Measurements from ENCODE around the gene RTF1.
"Not testable (repeated sequence)": the region's sequence is repeated elsewhere in the genome, so short reads cannot be mapped to it uniquely, and the experiment has no call there.

The RTF1 gene

DNA sequence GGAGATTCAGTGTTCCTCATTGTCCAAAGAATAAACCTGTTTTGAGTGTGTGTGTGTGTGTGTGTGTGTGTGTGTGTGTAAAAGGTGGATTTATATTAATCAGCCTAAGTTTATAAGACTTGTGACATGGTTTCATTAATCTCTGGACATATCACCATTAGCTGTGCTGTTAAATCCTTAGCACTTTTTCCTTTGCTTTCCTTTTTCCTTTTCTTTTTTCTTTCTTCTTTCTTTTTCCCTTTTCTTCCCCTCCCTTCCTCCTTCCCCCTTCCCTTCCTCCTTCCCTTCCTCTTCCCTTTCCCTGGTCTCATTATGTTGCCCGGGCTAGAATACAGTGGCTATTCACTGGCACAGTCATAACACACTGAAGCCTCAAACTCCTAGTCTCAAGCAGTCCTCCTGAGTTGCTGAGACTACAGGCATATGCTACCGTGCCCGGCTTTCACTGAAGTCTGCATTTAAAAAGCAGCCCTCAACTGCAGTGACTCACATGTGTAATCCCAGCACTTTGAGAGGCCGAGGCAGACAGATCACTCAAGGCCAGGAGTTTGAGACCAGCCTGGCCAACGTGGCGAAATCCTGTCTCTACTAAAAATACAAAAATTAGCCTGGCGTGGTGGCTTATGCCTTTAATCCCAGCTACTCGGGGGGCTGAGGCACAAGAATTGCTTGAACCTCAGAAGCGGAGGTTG lies 48.1 kb downstream of the RTF1 start:
- no peak overlapping the region for H3K4me3 ChIP-seq (ENCODE audit: low read depth, low read length)
- no peak for DNase-seq (ENCODE audit: low read depth)
- in situ Hi-C loops (cut with HindIII; ENCODE audit: low sequenced_read_pairs), result no loop called here
- TF ChIP-seq, protein P1, sequence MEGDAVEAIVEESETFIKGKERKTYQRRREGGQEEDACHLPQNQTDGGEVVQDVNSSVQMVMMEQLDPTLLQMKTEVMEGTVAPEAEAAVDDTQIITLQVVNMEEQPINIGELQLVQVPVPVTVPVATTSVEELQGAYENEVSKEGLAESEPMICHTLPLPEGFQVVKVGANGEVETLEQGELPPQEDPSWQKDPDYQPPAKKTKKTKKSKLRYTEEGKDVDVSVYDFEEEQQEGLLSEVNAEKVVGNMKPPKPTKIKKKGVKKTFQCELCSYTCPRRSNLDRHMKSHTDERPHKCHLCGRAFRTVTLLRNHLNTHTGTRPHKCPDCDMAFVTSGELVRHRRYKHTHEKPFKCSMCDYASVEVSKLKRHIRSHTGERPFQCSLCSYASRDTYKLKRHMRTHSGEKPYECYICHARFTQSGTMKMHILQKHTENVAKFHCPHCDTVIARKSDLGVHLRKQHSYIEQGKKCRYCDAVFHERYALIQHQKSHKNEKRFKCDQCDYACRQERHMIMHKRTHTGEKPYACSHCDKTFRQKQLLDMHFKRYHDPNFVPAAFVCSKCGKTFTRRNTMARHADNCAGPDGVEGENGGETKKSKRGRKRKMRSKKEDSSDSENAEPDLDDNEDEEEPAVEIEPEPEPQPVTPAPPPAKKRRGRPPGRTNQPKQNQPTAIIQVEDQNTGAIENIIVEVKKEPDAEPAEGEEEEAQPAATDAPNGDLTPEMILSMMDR (IDR thresholded peaks at IDR 0.05; ENCODE audit: low read depth, low read length, missing control alignments), result no peak

DNA sequence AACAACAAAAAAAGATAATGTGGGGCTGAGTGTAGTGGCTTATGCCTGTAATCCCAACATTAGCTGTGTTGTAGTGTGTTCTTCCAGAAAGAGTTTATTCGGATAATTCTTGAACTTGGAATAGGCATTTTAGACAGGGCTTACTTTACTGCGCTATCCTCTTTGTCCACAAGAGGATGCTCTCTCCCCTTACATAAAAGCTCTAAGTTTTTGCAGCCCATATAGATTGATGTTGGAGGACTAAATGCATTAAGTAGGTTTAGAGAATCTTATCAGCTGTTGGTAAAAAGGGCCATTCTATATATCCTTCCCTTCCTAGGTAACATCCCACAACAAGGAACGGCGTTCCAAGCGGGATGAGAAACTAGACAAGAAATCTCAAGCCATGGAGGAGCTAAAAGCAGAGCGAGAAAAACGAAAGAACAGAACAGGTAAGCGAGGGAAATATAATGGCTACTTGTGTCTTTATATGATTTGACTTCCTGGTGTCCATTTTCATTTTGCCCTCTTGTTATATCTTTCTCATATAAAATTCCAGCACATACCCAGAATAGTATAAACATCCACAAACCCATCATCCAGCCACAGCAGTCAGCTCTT lies 49.0 kb downstream of the RTF1 start:
- no peak overlapping the region for H3K4me3 ChIP-seq (ENCODE audit: low read depth, low read length)
- DNase-seq (ENCODE audit: low read depth), result peak; percentile 46
- in situ Hi-C loops (cut with HindIII; ENCODE audit: low sequenced_read_pairs), result no loop called here
- TF ChIP-seq, protein P1 (IDR thresholded peaks at IDR 0.05; ENCODE audit: low read depth, low read length, missing control alignments), result peak; percentile 99

- H3K4me3 ChIP-seq (ENCODE audit: low read depth, low read length), result no peak overlapping the region
- DNase-seq (ENCODE audit: low read depth), result no peak
- in situ Hi-C loops (cut with HindIII; ENCODE audit: low sequenced_read_pairs), result no loop called here
- TF ChIP-seq, protein P1 (IDR thresholded peaks at IDR 0.05; ENCODE audit: low read depth, low read length, missing control alignments), result no peak
Observed at GRCh38 chr15:41466711-41467110, 49.8 kb downstream of the RTF1 start.

DNA sequence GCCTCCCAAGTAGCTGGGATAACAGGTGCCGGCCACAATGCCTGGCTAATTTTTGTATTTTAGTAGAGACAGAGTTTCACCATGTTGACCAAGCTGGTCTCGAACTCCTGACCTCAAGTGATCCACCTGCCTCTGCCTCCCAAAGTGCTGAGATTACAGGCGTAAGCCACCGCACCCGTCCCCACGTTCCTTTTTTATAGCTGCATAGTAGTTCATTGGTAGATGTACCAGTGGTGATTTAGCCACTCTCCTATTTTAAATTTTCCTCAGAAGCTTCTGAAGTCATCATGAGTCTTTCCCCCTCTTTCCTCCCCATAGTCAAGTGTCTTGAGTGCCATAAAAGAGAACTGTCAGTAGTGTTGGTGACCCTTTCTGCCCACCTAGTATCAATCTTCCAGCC lies 52.7 kb downstream of the RTF1 start:
- in situ Hi-C loops (cut with HindIII; ENCODE audit: low sequenced_read_pairs); DNase-seq (ENCODE audit: low read depth); H3K4me3 ChIP-seq (ENCODE audit: low read depth, low read length): not testable (repeated sequence)

DNA sequence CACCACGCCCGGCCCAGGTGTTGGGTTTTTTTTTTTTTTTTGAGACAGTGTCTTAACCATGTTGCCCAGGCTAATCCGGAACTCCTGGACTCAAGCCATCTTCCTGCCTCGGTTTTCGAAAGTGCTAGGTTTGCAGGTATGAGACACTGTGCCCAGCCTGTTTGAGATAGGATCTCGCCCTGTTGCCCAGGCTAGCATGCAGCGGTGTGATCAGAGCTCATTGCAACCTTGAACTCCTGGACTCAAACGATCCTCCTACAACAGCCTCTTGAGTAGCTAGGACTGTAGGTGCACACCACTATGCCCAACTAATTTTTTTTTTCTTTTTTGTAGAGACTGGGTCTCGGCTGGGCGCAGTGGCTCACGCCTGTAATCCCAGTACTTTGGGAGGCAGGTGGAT lies 56.5 kb downstream of the RTF1 start:
- in situ Hi-C loops (cut with HindIII; ENCODE audit: low sequenced_read_pairs), result no loop called here
- TF ChIP-seq, protein P1 (IDR thresholded peaks at IDR 0.05; ENCODE audit: low read depth, low read length, missing control alignments), result no peak
- no peak overlapping the region for H3K4me3 ChIP-seq (ENCODE audit: low read depth, low read length)
- DNase-seq (ENCODE audit: low read depth), result no peak

- TF ChIP-seq, protein P1 (IDR thresholded peaks at IDR 0.05; ENCODE audit: low read depth, low read length, missing control alignments), result no peak
- in situ Hi-C loops (cut with HindIII; ENCODE audit: low sequenced_read_pairs), result no loop called here
- no peak for DNase-seq (ENCODE audit: low read depth)
- H3K4me3 ChIP-seq (ENCODE audit: low read depth, low read length), result no peak overlapping the region
Observed at GRCh38 chr15:41474436-41474835, 57.5 kb downstream of the RTF1 start.

DNA sequence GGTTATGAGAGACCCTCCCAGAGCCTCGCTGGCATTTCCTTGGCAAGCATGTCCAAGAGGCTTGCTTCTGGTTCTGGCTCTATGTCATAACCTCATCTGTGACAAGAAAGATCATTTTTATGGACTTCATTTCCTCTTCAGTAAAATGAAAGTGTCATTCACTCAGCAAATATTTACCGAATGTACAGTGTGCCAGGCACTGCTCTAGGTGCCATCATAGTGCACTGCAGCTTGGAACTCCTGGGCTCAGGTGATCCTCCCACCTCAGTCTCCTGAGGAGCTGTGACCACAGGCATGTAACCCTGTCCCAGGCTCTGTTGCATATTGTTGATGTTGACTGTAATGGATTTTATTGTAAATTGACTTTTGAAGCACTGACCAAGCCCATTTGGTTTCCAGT lies 58.0 kb downstream of the RTF1 start:
- in situ Hi-C loops (cut with HindIII; ENCODE audit: low sequenced_read_pairs), result no loop called here
- no peak for DNase-seq (ENCODE audit: low read depth)
- TF ChIP-seq, protein P1 (IDR thresholded peaks at IDR 0.05; ENCODE audit: low read depth, low read length, missing control alignments), result no peak
- H3K4me3 ChIP-seq (ENCODE audit: low read depth, low read length), result no peak overlapping the region

Data from astrocyte of the cerebellum (primary cell).